NCI-H1105 (cell line): Measurements from ENCODE around the gene NEK11.
"Not testable (repeated sequence)": the region's sequence is repeated elsewhere in the genome, so short reads cannot be mapped to it uniquely, and the experiment has no call there.

Experiments
- DNase-seq: peaks from one replicate; lab custom pipeline; 2025; lab: John Stamatoyannopoulos, UW

The NEK11 gene

DNA sequence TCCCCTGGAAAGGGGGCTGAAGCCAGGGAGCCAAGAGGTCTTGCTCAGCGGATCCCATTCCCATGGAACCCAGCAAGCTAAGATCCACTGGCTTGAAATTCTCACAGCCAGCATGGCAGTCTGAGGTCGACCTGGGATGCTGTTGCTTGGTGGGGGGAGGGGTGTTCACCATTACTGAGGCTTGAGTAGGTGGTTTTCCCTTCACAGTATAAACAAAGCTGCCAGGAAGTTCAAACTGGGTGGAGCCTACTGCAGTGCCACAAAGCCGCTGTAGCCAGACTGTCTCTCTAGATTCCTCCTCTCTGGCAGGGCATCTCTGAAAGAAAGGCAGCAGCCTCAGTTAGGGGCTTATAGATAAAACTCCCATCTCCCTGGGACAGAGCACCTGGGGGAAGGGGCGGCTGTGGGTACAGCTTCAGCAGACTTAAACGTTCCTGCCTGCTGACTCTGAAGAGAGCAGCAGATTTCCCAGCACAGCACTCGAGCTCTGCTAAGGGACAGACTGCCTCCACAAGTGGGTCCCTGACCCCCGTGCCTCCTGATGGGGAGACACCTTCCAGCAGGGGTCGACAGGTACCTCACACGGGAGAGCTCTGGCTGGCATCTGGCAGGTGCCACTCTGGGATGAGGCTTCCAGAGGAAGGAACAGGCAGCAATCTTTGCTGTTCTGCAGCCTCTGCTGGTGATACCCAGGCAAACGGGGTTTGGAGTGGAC, 15.8 kb downstream of the NEK11 start:
- DNase-seq = not testable (repeated sequence)

GRCh38 chr3:131047582-131047981, 20.9 kb downstream of the NEK11 start:
- no peak for DNase-seq

GRCh38 chr3:131048030-131048429, 21.4 kb downstream of the NEK11 start:
- no peak for DNase-seq

DNA sequence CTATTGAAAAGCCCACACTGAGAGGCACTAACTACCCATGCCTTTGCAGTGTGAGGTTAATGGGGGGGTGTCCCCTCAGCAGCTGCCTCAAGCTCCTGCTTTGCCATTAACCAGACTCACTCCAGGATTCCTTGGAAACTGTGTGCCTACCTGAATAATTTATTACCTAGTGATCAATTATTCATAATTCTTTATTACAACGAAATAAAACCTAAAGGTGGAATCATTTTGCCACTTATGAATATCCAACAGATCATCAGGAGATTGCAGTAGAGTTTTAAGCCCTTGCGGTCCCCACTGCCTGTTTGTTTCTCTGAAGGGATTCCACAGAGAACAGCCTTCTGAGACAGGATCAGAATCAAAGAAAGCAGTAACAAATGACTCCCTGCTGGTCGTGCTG, 23.3 kb downstream of the NEK11 start:
- DNase-seq = no peak

DNA sequence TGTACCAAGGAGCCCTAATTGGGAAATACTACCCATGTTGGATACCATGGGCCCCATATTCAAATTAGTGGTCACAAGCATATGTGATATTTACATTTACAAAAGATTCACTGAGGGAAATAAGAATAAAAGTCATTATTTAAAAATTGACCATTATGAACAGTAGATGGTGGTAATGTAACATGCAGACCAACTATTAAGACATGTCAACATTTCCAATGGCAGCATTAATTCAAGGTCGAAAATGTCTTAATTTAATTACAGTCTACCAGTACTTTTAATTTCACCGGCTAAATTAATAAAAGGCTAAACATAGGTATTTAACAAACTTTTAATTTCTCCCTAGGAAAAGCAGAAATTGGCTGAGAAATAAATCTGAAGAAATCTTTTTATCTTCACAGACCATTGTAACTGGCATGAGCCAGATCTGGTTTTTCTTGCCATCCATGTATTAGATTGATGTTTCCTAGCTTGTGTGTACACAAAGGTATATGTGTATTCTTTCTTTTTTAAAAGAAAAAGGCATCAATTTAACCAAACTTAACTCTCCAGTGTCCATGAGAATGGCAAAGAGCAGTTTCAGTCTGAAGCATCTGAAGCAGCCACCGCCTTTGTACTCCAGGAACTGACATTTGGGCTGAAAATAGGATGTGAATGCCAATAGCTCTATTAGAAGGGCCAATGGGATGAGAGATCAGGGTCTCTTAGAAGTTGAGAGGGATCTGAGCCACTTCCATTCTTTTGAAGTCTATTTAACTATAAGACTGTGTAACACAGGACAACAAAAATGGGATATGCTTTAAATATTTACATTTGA, 26.6 kb downstream of the NEK11 start:
- no peak for DNase-seq

- DNase-seq = peak; percentile 37
These were observed 41.3 kb downstream of the NEK11 start for GRCh38 chr3:131067983-131068382.

DNA sequence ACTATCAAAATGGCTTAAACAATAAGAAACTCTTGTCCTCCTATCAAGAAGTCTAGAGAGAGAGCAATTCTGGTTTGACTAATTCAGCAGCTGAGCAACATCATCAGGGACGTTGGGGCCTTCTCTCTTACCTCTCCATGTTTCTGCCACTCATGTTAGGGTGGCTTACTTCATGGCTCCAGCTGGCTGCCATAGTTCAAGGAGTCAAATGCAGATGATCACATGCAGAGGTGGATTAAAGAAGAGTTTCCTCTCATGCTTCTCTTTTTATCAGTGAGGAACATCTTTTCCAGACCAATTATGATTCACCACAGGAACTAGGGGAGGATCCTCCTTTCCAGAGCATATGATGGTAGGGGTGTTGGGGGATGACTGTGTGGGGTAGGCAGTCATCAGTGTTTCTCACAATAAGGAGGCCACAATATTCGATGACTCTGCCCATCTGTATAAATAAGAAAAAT, 45.5 kb downstream of the NEK11 start:
- no peak for DNase-seq

DNA sequence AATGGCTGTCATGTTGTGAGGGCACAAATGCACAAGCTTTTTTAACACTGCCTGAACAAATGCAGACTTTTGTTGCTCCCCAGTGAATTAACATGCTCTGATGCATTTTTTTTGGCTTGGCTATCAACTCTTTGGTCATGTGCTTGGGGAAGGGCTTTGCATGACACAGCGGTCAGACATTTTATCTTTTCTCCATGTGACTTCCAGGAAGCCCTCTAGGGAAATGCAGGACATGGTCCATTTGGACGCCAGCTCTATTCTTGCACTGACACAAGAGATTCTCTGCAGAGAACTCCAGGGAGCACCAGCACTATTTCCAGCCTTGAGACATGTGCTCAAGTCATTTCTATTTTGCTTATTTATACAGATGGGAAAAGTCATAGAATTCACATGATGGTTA, 46.2 kb downstream of the NEK11 start:
- no peak for DNase-seq

DNA sequence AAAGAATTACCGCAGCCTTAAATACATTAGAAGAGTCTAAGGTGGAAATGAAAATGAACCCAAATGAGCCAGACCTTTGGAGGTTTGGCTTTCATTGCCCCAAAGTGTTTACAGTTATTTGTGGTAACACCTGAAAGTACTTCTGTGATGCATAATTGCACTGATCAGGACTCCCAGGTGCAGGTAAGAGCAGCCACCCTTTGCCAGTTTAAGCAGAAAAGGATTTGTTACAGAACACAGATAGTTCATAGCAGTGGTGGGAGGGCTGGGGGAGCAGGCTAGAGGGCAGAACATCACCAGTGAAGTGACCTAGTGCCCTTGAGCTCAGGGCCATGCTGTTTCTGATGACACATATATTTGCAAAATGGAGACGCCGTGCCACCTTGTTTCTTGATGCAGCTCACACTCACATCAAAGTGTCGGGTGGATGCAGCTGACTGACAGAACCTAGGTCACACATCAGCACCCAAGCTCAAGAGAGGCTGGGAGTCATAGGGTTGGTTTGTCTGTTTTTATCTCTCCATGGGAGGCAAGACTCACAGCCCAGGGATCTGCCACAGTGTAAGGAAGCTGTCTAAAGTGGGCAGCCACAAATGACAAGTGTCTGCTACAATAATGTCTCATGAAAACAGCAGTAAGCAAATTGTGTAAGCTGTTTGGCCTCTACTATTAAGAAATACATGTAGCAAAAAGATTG, 49.1 kb downstream of the NEK11 start:
- no peak for DNase-seq

- DNase-seq = no peak
These were observed 51.2 kb downstream of the NEK11 start for GRCh38 chr3:131077904-131078303.

DNA sequence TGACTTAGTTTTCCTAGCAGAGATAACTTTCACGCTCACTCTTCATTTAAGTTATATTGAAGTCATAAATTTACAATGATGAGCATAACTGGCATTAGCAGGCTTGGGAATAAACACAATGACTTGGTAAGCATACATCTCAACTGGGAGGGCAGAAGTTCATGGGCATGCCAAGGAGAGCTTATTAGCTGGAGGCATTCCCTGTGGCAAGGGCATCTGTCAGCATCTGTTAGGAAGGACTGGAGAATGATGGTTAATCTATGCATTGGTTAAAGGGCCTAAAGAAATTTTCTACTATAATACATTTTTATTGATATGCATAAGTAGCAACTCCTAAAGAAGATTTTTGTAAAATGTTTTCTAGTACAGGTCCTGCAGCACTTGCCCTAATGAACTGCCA, 52.4 kb downstream of the NEK11 start:
- DNase-seq = no peak

DNA sequence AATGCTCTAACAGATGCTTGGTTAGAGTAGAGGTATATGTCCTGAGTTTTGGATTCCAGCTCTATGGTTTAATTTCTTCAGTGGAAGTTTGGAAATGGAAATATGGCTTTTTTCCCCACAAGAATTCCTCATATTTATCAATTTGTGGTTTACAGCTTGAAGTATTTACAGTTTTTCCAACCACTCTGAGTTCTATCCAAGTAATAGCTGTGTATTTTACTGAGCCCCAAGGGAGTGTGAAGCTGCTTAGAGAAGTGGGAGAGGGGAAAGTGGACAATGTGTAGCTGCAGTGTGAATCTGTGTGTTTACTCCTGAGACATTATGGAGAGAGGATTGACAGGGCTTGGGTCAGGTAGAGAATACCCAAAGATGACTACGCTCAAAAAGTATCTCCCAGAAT, 54.5 kb downstream of the NEK11 start:
- DNase-seq = no peak

GRCh38 chr3:131082246-131082645, 55.6 kb downstream of the NEK11 start:
- DNase-seq = no peak

DNA sequence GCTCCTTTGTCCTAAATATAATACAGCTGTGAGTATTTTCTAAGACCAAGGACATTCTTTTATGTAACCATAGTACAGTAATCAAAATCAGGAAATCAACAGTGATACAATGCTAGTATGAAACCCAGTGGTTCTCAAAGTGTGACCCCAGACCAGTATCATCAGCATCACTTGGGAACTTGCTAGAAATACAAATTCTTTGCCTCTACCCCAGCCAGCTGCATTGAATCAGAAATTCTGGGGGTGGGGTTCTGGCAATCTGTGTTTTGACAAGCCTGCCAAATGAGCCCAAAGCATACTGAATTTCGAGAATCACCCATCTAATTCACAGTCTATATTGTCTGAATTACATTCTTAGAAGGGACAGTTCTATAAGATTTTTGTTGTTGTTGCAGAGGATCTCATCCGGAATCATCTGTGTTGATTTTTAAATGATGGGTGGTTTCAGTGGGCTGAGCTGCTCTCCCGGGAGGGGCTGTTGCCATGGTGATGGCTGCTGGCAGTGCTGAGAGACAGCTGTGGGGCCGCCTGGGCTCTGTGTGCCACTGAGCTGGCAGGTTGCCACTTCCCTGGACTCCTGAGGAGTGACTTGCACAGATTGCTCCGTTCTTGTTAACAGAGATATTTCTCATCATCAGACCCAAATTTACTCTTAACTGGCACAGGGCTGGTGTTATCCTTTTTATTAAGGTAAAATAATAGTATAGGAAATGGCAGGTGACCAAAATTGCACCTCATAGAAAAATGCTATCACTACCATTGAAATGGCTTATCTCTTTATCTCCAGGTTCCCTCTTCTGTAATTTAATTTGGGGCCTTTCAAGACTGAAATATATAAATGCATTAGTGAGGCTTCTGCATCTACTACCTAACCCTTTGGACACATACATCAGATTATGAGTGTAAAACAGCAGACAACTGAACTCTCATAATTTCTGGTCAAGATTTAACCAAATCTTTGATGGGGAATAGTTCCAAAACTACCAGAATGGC, 56.5 kb downstream of the NEK11 start:
- DNase-seq = peak; percentile 97

DNA sequence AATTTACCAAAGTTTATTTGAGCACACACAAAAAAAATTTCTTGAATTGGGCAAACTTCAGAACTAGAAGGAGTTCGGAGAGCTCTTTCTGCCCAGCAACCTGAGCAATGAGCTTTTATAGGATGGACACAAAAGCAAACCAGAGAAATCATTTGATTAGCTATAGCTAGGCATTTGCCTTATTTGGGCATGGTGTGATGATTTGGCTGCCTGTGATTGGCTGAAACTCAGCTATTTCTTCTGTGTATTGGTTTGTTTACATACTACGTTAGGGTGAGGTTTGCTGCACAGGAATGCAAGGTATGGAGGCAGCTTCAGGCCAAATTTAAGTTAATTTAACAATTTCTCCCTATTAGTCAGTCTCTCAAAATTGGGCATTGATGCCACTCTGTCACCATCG, 65.1 kb downstream of the NEK11 start:
- DNase-seq = no peak

DNA sequence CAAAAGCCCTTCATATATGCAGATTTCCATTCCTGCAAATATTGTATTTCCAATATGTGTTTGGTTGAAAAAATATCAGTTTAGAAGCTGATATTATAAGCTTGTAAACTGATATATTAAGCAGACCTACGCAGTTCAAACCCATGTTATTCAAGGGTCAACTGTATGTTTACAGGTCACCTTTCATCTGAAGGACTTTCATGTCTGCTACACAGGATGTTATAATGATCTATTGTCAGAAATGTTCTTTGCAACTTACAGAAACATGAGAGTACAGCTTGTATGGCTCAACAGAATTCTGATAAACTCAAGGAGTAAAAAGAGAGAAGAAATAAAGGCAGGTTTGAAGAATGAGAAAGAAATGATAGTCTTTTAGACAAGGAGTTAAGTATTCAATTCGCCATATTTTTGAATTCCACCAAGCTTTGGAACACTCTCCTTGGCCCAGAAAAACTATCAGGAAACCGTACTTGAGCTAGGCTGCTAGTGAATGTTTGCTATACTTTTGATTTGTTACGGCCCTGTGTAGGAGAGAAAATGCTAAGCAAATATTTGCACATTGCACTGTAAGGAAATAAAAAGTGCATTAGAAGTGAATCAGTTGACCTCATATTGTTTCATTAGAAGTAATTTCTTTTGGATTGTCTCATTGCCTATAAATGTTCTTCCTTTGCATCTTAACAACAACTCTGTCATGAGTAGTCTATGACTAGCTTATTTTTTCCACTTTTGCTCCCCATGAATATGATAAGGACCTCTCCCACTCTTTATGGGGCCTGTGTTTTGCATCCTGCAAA, 81.2 kb downstream of the NEK11 start:
- DNase-seq = no peak

DNA sequence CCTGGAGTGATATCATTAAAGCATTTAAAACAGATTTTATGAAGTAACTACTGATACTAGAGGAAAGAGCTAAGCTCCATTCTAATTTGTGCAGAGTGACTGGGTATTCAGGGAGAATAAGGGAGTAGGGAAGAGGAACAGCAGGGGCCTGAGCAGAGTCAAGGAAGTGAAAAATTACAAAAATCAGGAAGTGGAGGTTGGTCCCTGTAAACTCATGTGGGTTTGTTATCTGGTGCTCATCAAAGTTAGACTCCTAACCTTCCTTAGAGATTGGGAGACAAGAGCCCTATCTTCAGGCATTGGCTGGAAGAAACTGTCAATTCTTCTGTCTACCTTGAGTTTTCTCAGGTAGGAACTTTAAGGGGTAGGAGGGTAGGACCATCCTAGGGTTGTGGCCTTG, 82.5 kb downstream of the NEK11 start:
- DNase-seq = no peak

DNA sequence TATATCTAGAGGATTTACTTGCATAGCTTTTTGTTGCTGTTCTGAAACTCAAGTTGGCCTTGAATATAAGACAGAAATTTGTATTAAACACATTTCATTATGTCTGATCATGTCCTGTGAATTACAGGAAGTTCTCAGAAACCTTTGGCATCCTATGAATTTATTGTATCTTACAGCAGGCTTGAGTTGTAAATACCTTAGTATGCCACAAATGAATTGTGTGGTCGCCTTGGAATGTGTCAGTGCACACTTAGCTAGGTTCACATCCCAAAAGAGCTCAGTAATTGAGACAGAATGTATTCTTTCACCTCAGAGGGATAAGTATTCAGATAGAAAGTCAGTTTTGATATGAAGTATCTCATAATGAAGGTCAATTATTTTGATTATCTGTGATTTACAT, 83.4 kb downstream of the NEK11 start:
- no peak for DNase-seq

DNA sequence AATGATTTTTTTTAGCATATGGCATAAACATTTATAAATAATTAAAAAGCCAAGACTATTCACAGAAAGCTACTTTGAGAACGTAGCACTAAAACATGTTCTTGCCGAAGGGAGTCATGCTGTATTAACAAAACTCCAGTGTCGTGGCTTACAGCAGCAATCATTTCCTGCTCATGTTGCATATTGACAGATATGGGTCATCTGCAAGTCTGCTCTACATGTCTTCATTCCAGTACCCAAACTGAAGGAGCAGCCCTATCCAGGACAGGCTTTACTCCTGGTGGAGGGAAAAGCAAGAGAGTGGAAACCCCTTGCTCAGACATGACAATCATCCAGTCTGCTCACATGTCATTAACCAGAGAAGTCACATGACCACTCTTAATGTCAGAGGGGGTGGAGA, 87.6 kb downstream of the NEK11 start:
- no peak for DNase-seq

- no peak for DNase-seq
These were observed 99.0 kb downstream of the NEK11 start for GRCh38 chr3:131125684-131126083.

DNA sequence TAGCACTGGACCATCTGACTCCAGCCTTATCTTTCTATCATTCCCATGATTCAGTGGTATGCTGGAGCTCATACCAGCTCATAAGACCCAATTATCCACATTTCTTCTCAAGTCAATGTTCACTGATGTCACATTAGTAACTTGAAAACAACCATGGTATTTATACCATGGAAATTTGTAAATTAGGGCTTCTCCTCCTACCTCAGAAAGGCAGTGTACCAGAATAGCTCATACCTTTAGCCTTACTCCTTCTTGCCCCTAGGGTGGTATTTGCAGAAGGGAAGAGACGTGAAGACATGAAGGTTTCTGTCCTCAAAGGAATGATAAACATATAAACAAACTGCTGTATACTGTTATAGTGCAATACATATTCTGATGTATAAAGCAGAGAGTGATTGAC, 114.2 kb downstream of the NEK11 start:
- DNase-seq = no peak
